PC-3 (cell line): ENCODE results near the gene NEDD4L.

Experiments used
- EZH2 ChIP-seq: fragments of 300-600 bp; sonication (generic); IDR thresholded peaks from one replicate; pipeline ENCODE4 v1.6.1; 2017; ENCODE audit warnings: antibody characterized with exemption, mild to moderate bottlenecking, low read length; ENCODE audit not compliant: unreplicated experiment
- TF ChIP-seq, protein P1 (sequence below): fragments of 300-600 bp; sonication (generic); conservative IDR thresholded peaks from 2 replicates; pipeline ENCODE4 v1.5.1; 2017; ENCODE audit warnings: antibody characterized with exemption, low read depth, mild to moderate bottlenecking, low read length

DNA sequence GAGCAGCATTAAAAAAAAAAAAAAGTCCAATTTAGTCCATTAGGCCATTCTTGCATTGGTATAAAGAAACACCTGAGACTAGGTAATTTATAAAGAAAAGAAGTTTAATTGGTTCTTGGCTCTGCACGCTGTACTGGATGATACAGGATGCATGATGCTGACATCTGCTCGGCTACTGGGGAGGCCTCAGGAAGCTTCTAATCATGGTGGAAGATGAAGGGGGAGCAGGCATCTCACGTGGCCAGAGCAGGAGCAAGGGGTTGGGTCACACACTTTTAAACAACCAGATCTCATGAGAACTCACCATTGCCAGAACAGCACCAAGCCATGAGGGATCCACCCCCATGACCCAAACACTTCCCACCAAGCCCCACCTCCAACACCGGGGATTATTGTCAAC, 100.1 kb downstream of the NEDD4L start:
- TF ChIP-seq EZH2, result no peak
- TF ChIP-seq, protein P1, sequence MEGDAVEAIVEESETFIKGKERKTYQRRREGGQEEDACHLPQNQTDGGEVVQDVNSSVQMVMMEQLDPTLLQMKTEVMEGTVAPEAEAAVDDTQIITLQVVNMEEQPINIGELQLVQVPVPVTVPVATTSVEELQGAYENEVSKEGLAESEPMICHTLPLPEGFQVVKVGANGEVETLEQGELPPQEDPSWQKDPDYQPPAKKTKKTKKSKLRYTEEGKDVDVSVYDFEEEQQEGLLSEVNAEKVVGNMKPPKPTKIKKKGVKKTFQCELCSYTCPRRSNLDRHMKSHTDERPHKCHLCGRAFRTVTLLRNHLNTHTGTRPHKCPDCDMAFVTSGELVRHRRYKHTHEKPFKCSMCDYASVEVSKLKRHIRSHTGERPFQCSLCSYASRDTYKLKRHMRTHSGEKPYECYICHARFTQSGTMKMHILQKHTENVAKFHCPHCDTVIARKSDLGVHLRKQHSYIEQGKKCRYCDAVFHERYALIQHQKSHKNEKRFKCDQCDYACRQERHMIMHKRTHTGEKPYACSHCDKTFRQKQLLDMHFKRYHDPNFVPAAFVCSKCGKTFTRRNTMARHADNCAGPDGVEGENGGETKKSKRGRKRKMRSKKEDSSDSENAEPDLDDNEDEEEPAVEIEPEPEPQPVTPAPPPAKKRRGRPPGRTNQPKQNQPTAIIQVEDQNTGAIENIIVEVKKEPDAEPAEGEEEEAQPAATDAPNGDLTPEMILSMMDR, result no peak
